IMR-90 (cell line): ENCODE results near the gene TENM4. TPM values are rescaled to one million over a fixed set of nuclear protein-coding genes. Genes with fewer than 3 reads are reported as not detected.

Experiments used
- ATAC-seq: fragments of 200-7000 bp; cut with Tn5 transposase; 2 replicates; pipeline ENCODE4 v1.9.1; 2020; ENCODE audit warnings: low read depth, mild to moderate bottlenecking, moderate library complexity
- BruUV-seq: library from RNA; stranded (reverse); fragments of 400-500 nt; replicated peaks from 2 replicates; lab custom pipeline; 2021; lab: Mats Ljungman, UMichigan
- CTCF ChIA-PET: fragments of 300-600 bp; formaldehyde crosslinking; extraction: SDS; loops from one replicate; lab custom pipeline; 2021; ENCODE audit warnings: antibody characterized with exemption; lab: Yijun Ruan, JAX
- POLR2A ChIA-PET: fragments of 300-600 bp; sonication (Branson Sonifier 250); formaldehyde crosslinking; loops from one replicate; lab custom pipeline; 2022; ENCODE audit warnings: antibody characterized with exemption; ENCODE audit not compliant: unreplicated experiment; lab: Charles Lee
- DNase-seq: peaks from one replicate; pipeline ENCODE4 v3.0.0; 2013
- H2AFZ ChIP-seq: replicated peaks from 2 replicates; pipeline ENCODE3; 2013; ENCODE audit warnings: low read length, mild to moderate bottlenecking; ENCODE audit not compliant: poor library complexity
- H2AK5ac ChIP-seq: 2 replicates; pipeline ENCODE4 v1.6.1; 2013; ENCODE audit warnings: low read depth, low read length, inconsistent platforms
- H2AK9ac ChIP-seq: replicated peaks from 2 replicates; pipeline ENCODE3; 2013; ENCODE audit warnings: mild to moderate bottlenecking, low read depth, low read length, moderate library complexity; ENCODE audit not compliant: poor library complexity
- H2BK120ac ChIP-seq: 2 replicates; pipeline ENCODE4 v1.6.1; 2013; ENCODE audit warnings: low read depth, low read length, inconsistent platforms
- H2BK15ac ChIP-seq: 3 replicates; pipeline ENCODE4 v1.6.1; 2013; ENCODE audit warnings: low read depth, low read length, inconsistent platforms
- H2BK20ac ChIP-seq: 2 replicates; pipeline ENCODE4 v1.6.1; 2013; ENCODE audit warnings: low read depth, mild to moderate bottlenecking, inconsistent platforms, low read length, moderate library complexity
- H2BK5ac ChIP-seq: 2 replicates; pipeline ENCODE4 v1.6.1; 2013; ENCODE audit warnings: mild to moderate bottlenecking, low read depth, low read length, inconsistent platforms; ENCODE audit not compliant: poor library complexity, severe bottlenecking
- H3K14ac ChIP-seq: replicated peaks from 2 replicates; pipeline ENCODE4 v1.6.1; 2013; ENCODE audit warnings: low read depth, low read length, inconsistent platforms
- H3K18ac ChIP-seq: 2 replicates; pipeline ENCODE4 v1.6.1; 2013; ENCODE audit warnings: low read depth, low read length, control low read depth
- H3K23ac ChIP-seq: 2 replicates; pipeline ENCODE4 v1.6.1; 2013; ENCODE audit warnings: low read depth, low read length, inconsistent platforms
- H3K27ac ChIP-seq: 2 replicates; pipeline ENCODE4 v1.5.1; 2013; ENCODE audit warnings: mild to moderate bottlenecking, control low read depth, low read length; ENCODE audit not compliant: insufficient read depth
- H3K27me3 ChIP-seq: 2 replicates; pipeline ENCODE4 v1.6.1; 2013; ENCODE audit warnings: low read length; ENCODE audit not compliant: control insufficient read depth, insufficient read depth
- H3K36me3 ChIP-seq: 2 replicates; pipeline ENCODE4 v1.6.1; 2013; ENCODE audit warnings: low read length, mixed read lengths; ENCODE audit not compliant: control insufficient read depth, insufficient read depth
- H3K4ac ChIP-seq: 2 replicates; pipeline ENCODE4 v1.6.1; 2013; ENCODE audit warnings: low read depth, low read length, inconsistent platforms
- H3K4me1 ChIP-seq: 2 replicates; pipeline ENCODE4 v1.6.1; 2013; ENCODE audit warnings: low read length, mixed read lengths; ENCODE audit not compliant: control insufficient read depth, insufficient read depth
- H3K4me2 ChIP-seq: 2 replicates; pipeline ENCODE4 v1.6.1; 2013; ENCODE audit warnings: low read depth, mild to moderate bottlenecking, control low read depth, low read length, moderate library complexity
- H3K4me3 ChIP-seq: 2 replicates; pipeline ENCODE4 v1.5.1; 2013; ENCODE audit warnings: low read depth, mild to moderate bottlenecking, control low read depth, low read length, moderate library complexity; ENCODE audit not compliant: insufficient read depth
- H3K56ac ChIP-seq: 2 replicates; pipeline ENCODE4 v1.6.1; 2013; ENCODE audit warnings: low read length, inconsistent platforms; ENCODE audit not compliant: insufficient read depth; ENCODE audit errors: extremely low read depth
- H3K79me1 ChIP-seq, 2 experiments: 2 replicates each; pipeline ENCODE4 v1.6.1; 2013; ENCODE audit warnings: low read length in 2 of 2, inconsistent platforms in 1 of 2, low read depth in 1 of 2
- H3K9ac ChIP-seq: 2 replicates; pipeline ENCODE4 v1.6.1; 2013; ENCODE audit warnings: low read depth, low read length, control low read depth
- H3K9me1 ChIP-seq: 2 replicates; pipeline ENCODE4 v1.6.1; 2013; ENCODE audit warnings: low read length, inconsistent platforms; ENCODE audit not compliant: insufficient read depth
- H3K9me3 ChIP-seq: 2 replicates; pipeline ENCODE4 v1.6.1; 2013; ENCODE audit warnings: low read length; ENCODE audit not compliant: control insufficient read depth, insufficient read depth
- H4K20me1 ChIP-seq: 2 replicates; pipeline ENCODE4 v1.6.1; 2013; ENCODE audit warnings: low read length, inconsistent platforms; ENCODE audit not compliant: insufficient read depth
- H4K5ac ChIP-seq: 2 replicates; pipeline ENCODE4 v1.6.1; 2013; ENCODE audit warnings: mild to moderate bottlenecking, low read depth, low read length, control low read depth
- H4K8ac ChIP-seq, 2 experiments: 2 replicates each; pipeline ENCODE4 v1.6.1; 2013; ENCODE audit warnings: low read depth in 2 of 2, low read length in 2 of 2, control low read depth in 1 of 2, inconsistent platforms in 1 of 2
- H4K91ac ChIP-seq: 2 replicates; pipeline ENCODE4 v1.6.1; 2013; ENCODE audit warnings: low read depth, low read length, inconsistent platforms; ENCODE audit not compliant: insufficient read depth
- CHD1 ChIP-seq: IDR thresholded peaks from 2 replicates; pipeline ENCODE4 v1.6.1; 2012; ENCODE audit warnings: low read depth, low read length, improper control_type of control experiment
- CTCF ChIP-seq: conservative IDR thresholded peaks from 2 replicates; pipeline ENCODE4 v1.5.1; 2012; ENCODE audit warnings: mild to moderate bottlenecking, low read depth, low read length, improper control_type of control experiment
- ELK1 ChIP-seq: fragments of 150-350 bp; IDR thresholded peaks from 2 replicates; pipeline ENCODE4 v1.6.1; 2016; ENCODE audit warnings: low read depth, mild to moderate bottlenecking, low read length, moderate library complexity, borderline replicate concordance
- FOS ChIP-seq: fragments of 150-350 bp; IDR thresholded peaks from 2 replicates; pipeline ENCODE4 v1.6.1; 2016; ENCODE audit warnings: low read depth, low read length
- MAFK ChIP-seq: IDR thresholded peaks from 2 replicates; pipeline ENCODE4 v1.6.1; 2012; ENCODE audit warnings: low read depth, low read length, improper control_type of control experiment
- MAZ ChIP-seq: IDR thresholded peaks from 2 replicates; pipeline ENCODE4 v1.6.1; 2012; ENCODE audit warnings: low read depth, mild to moderate bottlenecking, low read length, improper control_type of control experiment, moderate library complexity, borderline replicate concordance
- MXI1 ChIP-seq: IDR thresholded peaks from 2 replicates; pipeline ENCODE4 v1.6.1; 2012; ENCODE audit warnings: low read depth, mild to moderate bottlenecking, low read length, moderate library complexity, borderline replicate concordance
- NFE2L2 ChIP-seq: fragments of 150-350 bp; IDR thresholded peaks from 2 replicates; pipeline ENCODE4 v1.6.1; 2016; ENCODE audit warnings: low read depth, mild to moderate bottlenecking, low read length
- POLR2A ChIP-seq: IDR thresholded peaks from 2 replicates; pipeline ENCODE4 v1.6.1; 2012; ENCODE audit warnings: mild to moderate bottlenecking, low read depth, low read length
- RAD21 ChIP-seq: IDR thresholded peaks from 2 replicates; pipeline ENCODE4 v1.6.1; 2012; ENCODE audit warnings: low read length, improper control_type of control experiment
- RCOR1 ChIP-seq: IDR thresholded peaks from 2 replicates; pipeline ENCODE4 v1.6.1; 2012; ENCODE audit warnings: mild to moderate bottlenecking, low read length, improper control_type of control experiment; ENCODE audit not compliant: insufficient replicate concordance
- RFX5 ChIP-seq: IDR thresholded peaks from 2 replicates; pipeline ENCODE4 v1.8.0; 2012; ENCODE audit warnings: low read depth, mild to moderate bottlenecking, low read length, moderate library complexity
- SMC3 ChIP-seq: fragments of 150-350 bp; IDR thresholded peaks from 2 replicates; pipeline ENCODE4 v1.6.1; 2016; ENCODE audit warnings: low read depth, mild to moderate bottlenecking, antibody characterized with exemption, low read length, moderate library complexity
- USF2 ChIP-seq: fragments of 150-350 bp; IDR thresholded peaks from 2 replicates; pipeline ENCODE4 v1.6.1; 2017; ENCODE audit warnings: mild to moderate bottlenecking, antibody characterized with exemption, low read length, low read depth
- WGBS, 2 experiments: methylation state at CpG; one replicate each; pipeline versions ENCODE4 v1.1.5 to v1.1.7; 2013; ENCODE audit warnings: missing lambda C conversion rate in 2 of 2; ENCODE audit not compliant: insufficient read length in 1 of 2; ENCODE audit errors: extremely low coverage in 2 of 2; 5-methylcytosine and 5-hydroxymethylcytosine counted together
- dilution Hi-C: fragments of 300-500 bp; cut with HindIII; formaldehyde crosslinking; loops from one replicate; pipeline ENCODE4 v1.14.3; 2018; ENCODE audit warnings: low sequenced_read_pairs; ENCODE audit not compliant: unreplicated experiment
- in situ Hi-C: fragments of 300-500 bp; cut with MboI; formaldehyde crosslinking; loops from 3 replicates; pipeline ENCODE4 v1.14.3; 2019; ENCODE audit warnings: low sequenced_read_pairs, inconsistent platforms, mixed read lengths
- intact Hi-C: fragments of 100-400 bp; cut with micrococcal nuclease; formaldehyde crosslinking; loops from 2 replicates; pipeline ENCODE4 v1.10.0; 2022
- polyA plus RNA-seq, 3 experiments: library from polyadenylated mRNA; depleted of rRNA; stranded (reverse); fragments of >200 nt; gene quantifications; 2 replicates each; pipeline ENCODE4 v1.2.3, GENCODE V29; 2012; ENCODE audit warnings: low replicate concordance in 1 of 3
- total RNA-seq: library from RNA; depleted of rRNA; stranded (reverse); fragments of >200 nt; gene quantifications from 2 replicates; pipeline ENCODE4 v1.2.3, GENCODE V29; 2012

TENM4 gene
- total and polyA plus RNA-seq, 2 of the 4 experiments (the other 2 are of a cell fraction): 7.4 to 9.0 TPM

GRCh38 chr11:79342686-79343085 is 98.1 kb downstream of the TENM4 start:
- Histone ChIP-seq H4K91ac (no peak overlapping the region), H4K5ac (no peak overlapping the region), H2BK15ac (no peak overlapping the region), H3K9me3 (no peaks in the 10 kb centered on the region), H2BK120ac (no peak overlapping the region), H3K4me2 (no peak overlapping the region), H3K4me3 (no peak overlapping the region), H4K8ac (no peak overlapping the region), H3K56ac (no peak overlapping the region), H3K79me1 (no peaks in the 10 kb centered on the region), H2AK9ac (no peak overlapping the region), H3K9me1 (no peaks in the 10 kb centered on the region), H3K14ac (no peak overlapping the region), H3K4ac (no peak overlapping the region), H3K36me3 (no peaks in the 10 kb centered on the region), H4K20me1 (no peaks in the 10 kb centered on the region), H3K27ac (no peak overlapping the region), H3K27me3 (no peaks in the 10 kb centered on the region), H2AK5ac (no peak overlapping the region), H3K18ac (no peak overlapping the region), H3K23ac (no peak overlapping the region), H3K4me1 (no peaks in the 10 kb centered on the region), H2BK20ac (no peak overlapping the region), H2BK5ac (no peak overlapping the region), H3K9ac (no peak overlapping the region), H2AFZ (no peak overlapping the region)
- 60% methylated on average over 1 of the region's 6 CpGs; no CpG with 5 or more reads in 1 of the 2 experiments for WGBS, 2 experiments
- TF ChIP-seq CTCF (no peak), MAZ (no peak), USF2 (no peak), RCOR1 (no peak), MXI1 (no peak), FOS (no peak), NFE2L2 (no peak), CHD1 (no peak), RAD21 (no peak), POLR2A (no peak), MAFK (no peak), RFX5 (no peak), SMC3 (no peak), ELK1 (no peak)
- no peak for ATAC-seq
- in situ Hi-C loops: no loop called here
- DNase-seq: no peak
- intact Hi-C loops: no loop called here
- CTCF ChIA-PET: no interaction called here
- POLR2A ChIA-PET: no interaction called here
- dilution Hi-C loops: no loop called here
- no TSS peak for BruUV-seq
